OCI-LY3 (cell line): ENCODE results near the gene PAX6.

Experiments used
- CTCF ChIP-seq: fragments of 200-600, 300-600 bp; sonication (generic); IDR thresholded peaks from 2 replicates; pipeline ENCODE4 v1.5.1; 2014; ENCODE audit warnings: antibody characterized with exemption, low read length, low read depth
- EZH2phosphoT487 ChIP-seq: fragments of 200-600 bp; shearing (Covaris generic); IDR thresholded peaks from 2 replicates; pipeline ENCODE4 v1.6.1; 2018; ENCODE audit warnings: antibody characterized with exemption, mixed run types, low read depth

- TF ChIP-seq CTCF (no peak), EZH2phosphoT487 (no peak)
These were observed 10.5 kb downstream of the PAX6 start for GRCh38 chr11:31800398-31801265.
